ENCODE measurements around the gene CARD16.
A peak's percentile ranks its signal among the peaks of the same experiment; 100 is the strongest.

The CARD16 gene

DNA sequence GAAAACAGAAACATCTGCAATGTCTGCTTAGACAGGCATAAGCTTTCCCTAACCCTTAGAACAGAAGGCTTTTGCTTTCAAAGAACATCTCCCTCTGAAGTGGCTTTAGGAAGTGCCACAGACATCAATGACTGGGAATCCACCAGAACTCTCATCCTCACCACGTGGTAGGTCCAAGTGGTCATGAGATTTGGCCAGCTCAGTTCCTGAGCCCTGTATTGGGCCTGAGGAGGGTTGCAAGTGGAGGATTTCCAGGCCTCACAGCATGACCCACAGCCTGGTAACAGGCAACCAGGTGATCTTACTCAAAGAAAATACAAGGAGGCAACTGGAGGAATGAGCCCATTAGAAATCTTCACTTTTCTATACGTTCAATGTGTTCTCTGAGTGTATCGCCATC, 11.8 kb downstream of the CARD16 start:
- peaks cover 4% of the 10 kb centered on the region for H3K9me3 Mint-ChIP-seq (ENCODE audit: low read depth)
- H3K36me3 Mint-ChIP-seq: peaks cover 35% of the 10 kb centered on the region
- no peaks in the 10 kb centered on the region for H3K27me3 Mint-ChIP-seq
- H3K27ac Mint-ChIP-seq: peak overlapping the region; percentile 97
- peaks cover 62% of the 10 kb centered on the region for H3K4me1 Mint-ChIP-seq (ENCODE audit: low read depth)
- peak overlapping the region; percentile 95 for H3K4me3 Mint-ChIP-seq

DNA sequence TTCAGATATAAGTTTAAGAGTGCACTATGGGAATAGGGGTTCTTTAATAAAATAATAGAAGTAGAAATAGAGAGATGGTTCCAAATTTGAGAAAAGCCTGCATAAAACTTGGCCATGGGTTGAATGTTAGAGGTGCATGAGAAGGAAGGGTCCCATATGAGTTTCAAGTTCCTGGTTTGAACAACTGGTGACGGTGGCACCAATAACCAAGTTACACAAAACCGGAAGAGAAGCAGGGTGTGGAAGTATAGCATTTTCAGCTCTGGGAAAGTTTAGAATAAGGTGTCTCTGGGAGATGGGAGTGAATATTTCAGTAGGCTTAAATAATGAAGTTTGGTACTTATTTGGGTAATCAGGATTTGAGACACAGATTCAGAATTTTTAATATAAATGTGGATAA, 12.6 kb downstream of the CARD16 start:
- Mint-ChIP-seq H3K4me1 (ENCODE audit: low read depth) (peaks cover 65% of the 10 kb centered on the region), H3K36me3 (peaks cover 34% of the 10 kb centered on the region), H3K27ac (peak overlapping the region; percentile 36), H3K4me3 (peak overlapping the region; percentile 95), H3K27me3 (no peaks in the 10 kb centered on the region), H3K9me3 (ENCODE audit: low read depth) (peaks cover 4% of the 10 kb centered on the region)

DNA sequence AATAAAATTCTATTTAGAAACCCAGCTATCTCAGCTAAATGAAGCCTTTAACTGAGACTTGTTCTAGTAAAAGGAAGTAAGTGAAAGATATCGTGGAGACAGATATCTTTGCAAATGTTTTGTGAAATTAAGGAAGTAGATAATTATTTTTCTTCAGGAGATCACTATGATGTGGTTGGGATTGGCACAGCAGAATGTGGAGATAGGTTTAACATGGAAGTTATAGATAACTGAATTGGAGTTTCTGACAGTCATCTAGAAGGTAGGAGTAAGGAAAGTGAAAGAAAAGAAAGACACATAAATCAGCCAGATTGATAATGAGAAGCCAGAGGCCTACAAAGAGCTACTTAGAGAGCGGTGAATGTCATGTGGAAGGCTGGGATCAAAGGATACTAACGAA, 17.5 kb downstream of the CARD16 start:
- Mint-ChIP-seq H3K27me3 (no peaks in the 10 kb centered on the region), H3K27ac (peak overlapping the region; percentile 62), H3K36me3 (peaks cover 38% of the 10 kb centered on the region), H3K4me3 (peak overlapping the region; percentile 36), H3K4me1 (ENCODE audit: low read depth) (peaks cover 31% of the 10 kb centered on the region), H3K9me3 (ENCODE audit: low read depth) (no peaks in the 10 kb centered on the region)

DNA sequence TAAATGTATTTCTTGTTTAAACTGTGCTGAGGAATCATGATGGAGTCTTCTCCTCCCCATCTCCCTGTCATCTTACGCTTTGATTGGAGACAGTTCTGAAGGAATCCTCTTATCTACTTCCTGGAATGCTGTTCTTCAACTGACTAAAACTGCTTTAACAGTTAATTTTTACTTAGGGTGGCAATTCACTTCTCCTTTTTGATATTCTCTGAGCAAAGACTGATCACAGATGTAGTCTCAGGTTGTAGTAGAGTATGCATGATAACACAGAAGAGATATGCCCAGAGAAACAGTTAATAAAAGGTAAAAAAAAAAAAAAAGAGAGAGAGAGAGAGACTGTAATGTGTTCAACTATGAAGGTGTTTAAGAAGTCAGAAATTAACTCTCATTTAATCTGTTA, 20.7 kb downstream of the CARD16 start:
- no peak overlapping the region for H3K27ac Mint-ChIP-seq
- H3K36me3 Mint-ChIP-seq: peaks cover 22% of the 10 kb centered on the region
- no peak overlapping the region for H3K4me3 Mint-ChIP-seq
- no peaks in the 10 kb centered on the region for H3K27me3 Mint-ChIP-seq
- H3K4me1 Mint-ChIP-seq (ENCODE audit: low read depth): peaks cover 17% of the 10 kb centered on the region
- no peaks in the 10 kb centered on the region for H3K9me3 Mint-ChIP-seq (ENCODE audit: low read depth)

DNA sequence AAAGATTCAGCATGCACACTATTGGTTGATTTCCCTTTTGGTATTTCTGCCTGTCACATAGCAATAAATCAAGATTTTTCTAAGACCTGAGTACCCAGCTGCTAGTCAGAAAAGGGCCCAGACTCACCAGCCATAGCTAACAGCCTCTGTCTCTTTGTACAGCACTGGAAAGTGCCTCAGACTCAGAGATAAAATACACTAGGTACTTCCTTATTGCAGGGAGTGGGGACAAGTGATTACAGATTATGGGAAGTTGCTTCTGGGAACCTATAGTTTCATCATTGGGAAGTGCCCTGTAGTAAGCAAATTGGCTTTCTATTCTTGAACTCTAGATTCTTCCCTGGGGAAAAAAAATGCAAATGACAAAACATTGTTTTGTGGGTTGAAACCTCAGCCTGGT, 22.1 kb downstream of the CARD16 start, which contains the start of gene CASP5:
Gene CASP5 (minus strand): TSS at position 166 of the 400 bp plus-strand sequence. CDS start 32 bp downstream, at position 134.
- H3K27ac Mint-ChIP-seq: no peak within 1 kb of the TSS
- H3K4me3 Mint-ChIP-seq: no peak within 1 kb of the TSS
- no peaks in the 10 kb centered on the region for H3K27me3 Mint-ChIP-seq
- peaks cover 10% of the 10 kb centered on the region for H3K4me1 Mint-ChIP-seq (ENCODE audit: low read depth)
- peaks cover 15% of the 10 kb centered on the region for H3K36me3 Mint-ChIP-seq
- no peaks in the 10 kb centered on the region for H3K9me3 Mint-ChIP-seq (ENCODE audit: low read depth)

DNA sequence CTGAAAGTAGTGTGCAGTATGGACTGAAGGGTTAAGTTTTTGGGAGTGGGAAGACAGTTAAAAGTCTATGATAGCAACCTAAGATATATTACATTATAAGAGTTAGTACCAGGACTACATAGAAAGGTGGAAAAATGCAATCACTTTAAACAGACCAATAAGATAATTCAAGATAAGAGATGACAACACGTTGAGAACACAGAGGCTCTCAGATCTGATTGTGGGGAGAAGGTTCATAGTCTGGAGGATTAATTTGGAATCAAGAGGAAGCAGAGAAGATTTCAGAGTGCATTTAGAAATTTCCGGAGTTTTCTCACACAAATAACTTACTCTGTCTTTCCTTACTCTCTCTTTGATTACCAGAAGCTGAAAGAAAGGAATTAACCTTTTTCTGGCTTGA, 22.6 kb downstream of the CARD16 start:
- peaks cover 5% of the 10 kb centered on the region for H3K4me1 Mint-ChIP-seq (ENCODE audit: low read depth)
- peaks cover 11% of the 10 kb centered on the region for H3K36me3 Mint-ChIP-seq
- no peaks in the 10 kb centered on the region for H3K27me3 Mint-ChIP-seq
- H3K27ac Mint-ChIP-seq: no peak overlapping the region
- no peak overlapping the region for H3K4me3 Mint-ChIP-seq
- no peaks in the 10 kb centered on the region for H3K9me3 Mint-ChIP-seq (ENCODE audit: low read depth)

DNA sequence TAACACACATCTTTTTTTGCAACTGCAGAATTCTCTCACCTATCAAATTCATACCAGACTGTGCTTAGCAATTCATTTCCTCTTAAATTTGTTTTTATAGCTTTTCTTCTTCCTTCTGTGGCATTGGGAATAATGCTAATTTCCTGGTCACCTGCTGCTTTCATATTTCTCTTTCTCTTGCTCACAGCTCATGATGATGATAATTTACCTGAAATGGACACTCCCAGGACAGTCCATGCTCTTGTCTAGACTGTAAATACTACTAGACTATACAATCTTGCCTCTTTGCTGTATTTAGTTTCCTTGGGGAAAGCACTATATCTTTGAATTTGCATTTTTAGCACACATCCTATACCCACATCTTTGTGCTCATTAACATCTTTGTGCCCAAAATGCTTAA, 37.7 kb downstream of the CARD16 start:
- H3K4me1 Mint-ChIP-seq (ENCODE audit: low read depth): no peaks in the 10 kb centered on the region
- no peak overlapping the region for H3K4me3 Mint-ChIP-seq
- H3K9me3 Mint-ChIP-seq (ENCODE audit: low read depth): no peaks in the 10 kb centered on the region
- H3K27me3 Mint-ChIP-seq: no peaks in the 10 kb centered on the region
- H3K27ac Mint-ChIP-seq: no peak overlapping the region
- H3K36me3 Mint-ChIP-seq: no peaks in the 10 kb centered on the region

DNA sequence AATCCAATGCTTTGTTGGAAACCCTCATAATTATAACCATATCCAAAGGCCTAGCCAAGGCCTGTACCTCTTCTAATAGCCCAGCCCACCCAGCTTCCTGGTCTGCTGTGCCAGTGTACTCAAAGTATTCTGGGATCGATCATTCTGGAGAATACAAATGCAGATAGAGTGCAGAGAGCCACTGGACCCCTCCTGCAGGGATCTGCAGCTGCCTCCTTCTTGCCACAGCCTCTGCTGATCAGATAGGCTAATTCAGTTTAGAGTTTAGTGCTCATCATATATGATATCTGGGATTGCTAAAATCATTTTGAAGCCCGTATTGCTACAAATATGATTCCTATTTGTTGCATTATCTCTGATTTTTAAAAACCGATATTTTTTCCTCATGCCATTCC, 39.7 kb downstream of the CARD16 start:
- H3K4me3 Mint-ChIP-seq: no peak overlapping the region
- H3K9me3 Mint-ChIP-seq (ENCODE audit: low read depth): no peaks in the 10 kb centered on the region
- no peak overlapping the region for H3K27ac Mint-ChIP-seq

DNA sequence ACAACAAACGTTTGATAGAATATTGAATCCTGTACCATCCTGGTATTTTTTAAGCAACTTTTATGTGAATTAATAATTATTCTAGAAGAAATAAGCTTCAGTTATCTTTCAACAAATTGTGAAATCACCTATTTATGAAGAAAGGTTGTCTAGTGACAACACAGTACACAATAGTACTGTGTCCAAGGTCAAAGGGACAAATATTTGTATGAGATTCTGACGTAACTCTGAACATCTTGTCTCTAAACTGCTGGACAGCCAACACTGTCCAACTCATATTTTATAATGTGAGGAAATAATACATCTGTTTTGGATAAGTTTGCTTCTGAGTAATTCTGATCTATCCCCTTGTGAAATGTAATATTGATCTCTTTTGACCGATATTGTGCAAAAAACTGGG, 41.1 kb downstream of the CARD16 start:
- Mint-ChIP-seq H3K27ac (no peak overlapping the region), H3K4me1 (ENCODE audit: low read depth) (peaks cover 5% of the 10 kb centered on the region), H3K36me3 (no peaks in the 10 kb centered on the region), H3K4me3 (no peak overlapping the region), H3K9me3 (ENCODE audit: low read depth) (no peaks in the 10 kb centered on the region), H3K27me3 (no peaks in the 10 kb centered on the region)

More for the DNA sequence above, 39.7 kb downstream of the CARD16 start:
- Mint-ChIP-seq H3K27me3 (no peaks in the 10 kb centered on the region), H3K4me1 (ENCODE audit: low read depth) (peaks cover 5% of the 10 kb centered on the region), H3K36me3 (no peaks in the 10 kb centered on the region)

DNA sequence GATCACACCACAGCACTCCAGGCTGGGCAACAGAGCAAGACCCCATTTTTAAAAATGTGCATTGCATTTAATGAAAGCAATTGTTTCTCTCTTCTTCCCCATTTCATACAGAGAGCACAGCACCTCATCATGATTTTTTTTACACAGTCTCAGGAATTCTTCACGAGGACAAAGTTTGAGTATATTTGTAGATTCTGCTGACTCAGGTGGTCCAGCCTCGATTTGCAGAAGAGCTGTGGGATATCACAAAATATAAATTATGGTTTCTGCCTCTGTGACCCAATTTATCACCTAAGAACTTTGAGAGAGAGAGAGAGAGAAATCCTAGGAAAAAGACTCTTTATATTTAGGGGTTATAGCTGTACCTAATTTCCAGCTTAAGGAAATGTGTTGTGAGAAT, 42.0 kb downstream of the CARD16 start:
- no peaks in the 10 kb centered on the region for H3K9me3 Mint-ChIP-seq (ENCODE audit: low read depth)
- H3K4me1 Mint-ChIP-seq (ENCODE audit: low read depth): peaks cover 5% of the 10 kb centered on the region
- no peak overlapping the region for H3K27ac Mint-ChIP-seq
- no peaks in the 10 kb centered on the region for H3K27me3 Mint-ChIP-seq
- no peak overlapping the region for H3K4me3 Mint-ChIP-seq
- H3K36me3 Mint-ChIP-seq: no peaks in the 10 kb centered on the region

DNA sequence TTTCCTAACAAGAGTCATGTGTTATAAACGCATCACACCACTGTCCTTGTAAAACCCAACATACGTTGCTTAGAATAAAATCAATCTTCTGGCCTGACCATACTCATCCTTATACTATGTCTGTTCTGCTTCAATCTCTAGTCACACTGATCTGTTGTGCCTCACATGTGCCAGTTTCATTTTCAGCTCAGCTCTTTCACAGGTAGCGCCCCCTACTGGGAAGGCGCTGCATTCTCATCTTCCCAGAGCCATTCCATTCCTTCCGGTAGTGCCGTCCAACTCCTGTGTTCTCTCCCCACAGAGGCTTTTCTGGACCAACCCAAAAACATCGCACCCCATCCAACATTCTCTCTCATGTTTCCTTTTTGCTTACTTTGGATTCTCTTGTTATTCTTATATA, 44.3 kb downstream of the CARD16 start:
- H3K4me1 Mint-ChIP-seq (ENCODE audit: low read depth): peaks cover 5% of the 10 kb centered on the region
- no peak overlapping the region for H3K27ac Mint-ChIP-seq
- H3K4me3 Mint-ChIP-seq: no peak overlapping the region
- H3K9me3 Mint-ChIP-seq (ENCODE audit: low read depth): no peaks in the 10 kb centered on the region
- H3K36me3 Mint-ChIP-seq: no peaks in the 10 kb centered on the region
- H3K27me3 Mint-ChIP-seq: no peaks in the 10 kb centered on the region

DNA sequence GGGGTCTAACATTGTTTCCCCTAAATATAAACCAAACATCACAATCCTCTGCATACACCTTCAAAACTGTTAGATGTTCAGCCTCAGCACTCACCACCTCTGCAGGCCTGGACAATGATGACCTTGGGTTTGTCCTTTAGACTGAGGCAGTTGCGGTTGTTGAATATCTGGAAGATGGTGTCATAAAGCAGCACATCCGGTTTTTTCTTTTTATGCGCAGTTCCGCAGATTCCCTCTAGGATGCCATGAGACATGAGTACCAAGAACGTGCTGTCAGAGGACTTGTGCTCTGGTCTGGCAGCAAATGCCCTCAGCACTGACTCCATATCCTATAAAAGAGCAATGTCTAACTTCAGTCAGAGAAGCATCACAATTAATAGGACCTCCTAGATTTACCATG, 45.0 kb downstream of the CARD16 start:
- Mint-ChIP-seq H3K36me3 (no peaks in the 10 kb centered on the region), H3K4me1 (ENCODE audit: low read depth) (peaks cover 5% of the 10 kb centered on the region), H3K27me3 (no peaks in the 10 kb centered on the region)

DNA sequence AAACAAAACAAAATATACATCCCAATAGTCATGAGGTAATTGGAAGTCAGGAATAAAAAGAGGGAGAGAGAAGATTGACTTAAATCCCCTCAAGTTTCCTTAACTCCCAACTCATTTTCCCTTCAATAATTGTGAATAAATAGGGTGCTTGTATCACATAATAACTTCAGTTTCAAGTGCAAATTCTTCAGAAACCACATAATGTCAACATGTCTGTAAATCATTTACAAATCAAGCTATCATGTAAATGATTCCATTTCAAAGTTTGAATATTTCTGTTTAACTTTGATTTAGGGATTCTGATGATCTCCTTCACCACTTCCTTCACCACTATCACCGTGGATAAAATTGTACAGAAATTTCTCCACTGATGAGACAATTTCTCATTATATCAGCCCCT, 45.4 kb downstream of the CARD16 start:
- no peaks in the 10 kb centered on the region for H3K36me3 Mint-ChIP-seq
- H3K9me3 Mint-ChIP-seq (ENCODE audit: low read depth): no peaks in the 10 kb centered on the region
- H3K4me3 Mint-ChIP-seq: no peak overlapping the region
- H3K4me1 Mint-ChIP-seq (ENCODE audit: low read depth): peaks cover 7% of the 10 kb centered on the region
- no peak overlapping the region for H3K27ac Mint-ChIP-seq
- H3K27me3 Mint-ChIP-seq: no peaks in the 10 kb centered on the region

More for the DNA sequence above, 45.0 kb downstream of the CARD16 start:
- Mint-ChIP-seq H3K9me3 (ENCODE audit: low read depth) (no peaks in the 10 kb centered on the region), H3K4me3 (no peak overlapping the region), H3K27ac (no peak overlapping the region)

DNA sequence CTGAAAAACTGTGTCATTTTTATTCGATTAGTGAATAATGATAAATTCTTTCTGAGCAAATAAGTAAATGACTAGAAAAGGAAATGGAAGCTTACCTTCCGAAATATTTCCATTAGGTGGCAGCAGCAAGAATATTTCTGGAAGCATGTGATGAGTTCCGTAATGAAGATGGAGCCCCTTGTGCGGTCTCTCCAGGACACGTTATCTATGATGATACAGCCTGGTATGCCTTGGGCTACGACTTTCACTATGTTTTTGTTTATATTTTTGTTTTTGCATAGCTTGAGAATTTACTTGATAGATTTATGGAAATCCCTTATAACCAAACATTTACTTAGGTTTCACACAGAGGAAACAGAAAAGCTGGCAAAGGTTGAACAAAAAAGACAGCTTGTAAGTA, 47.8 kb downstream of the CARD16 start:
- no peaks in the 10 kb centered on the region for H3K36me3 Mint-ChIP-seq
- peaks cover 11% of the 10 kb centered on the region for H3K4me1 Mint-ChIP-seq (ENCODE audit: low read depth)
- no peak overlapping the region for H3K27ac Mint-ChIP-seq
- no peaks in the 10 kb centered on the region for H3K9me3 Mint-ChIP-seq (ENCODE audit: low read depth)
- no peak overlapping the region for H3K4me3 Mint-ChIP-seq
- no peaks in the 10 kb centered on the region for H3K27me3 Mint-ChIP-seq

DNA sequence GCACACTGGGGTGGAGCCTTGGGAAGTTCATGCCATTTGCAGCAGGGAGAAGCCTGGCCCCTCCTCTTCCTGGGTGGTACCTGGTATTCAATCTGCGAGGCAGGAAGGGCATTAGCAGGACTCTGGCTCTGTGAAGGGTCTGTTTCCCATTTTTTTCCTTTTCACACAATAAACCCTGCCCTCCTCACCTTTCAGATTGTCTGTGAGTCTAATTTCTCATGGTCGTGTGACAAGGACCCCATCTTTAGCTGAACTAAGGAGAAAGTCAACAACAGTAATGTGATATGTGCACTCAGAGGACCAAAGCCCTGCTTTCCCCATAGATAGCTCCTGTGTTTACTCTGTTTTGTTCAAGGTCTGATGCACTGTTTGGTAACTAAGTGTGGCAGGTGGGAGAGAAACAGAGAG, 50.1 kb downstream of the CARD16 start:
- H3K4me3 Mint-ChIP-seq: no peak overlapping the region
- H3K27ac Mint-ChIP-seq: no peak overlapping the region
- H3K27me3 Mint-ChIP-seq: no peaks in the 10 kb centered on the region
- H3K36me3 Mint-ChIP-seq: no peaks in the 10 kb centered on the region
- no peaks in the 10 kb centered on the region for H3K9me3 Mint-ChIP-seq (ENCODE audit: low read depth)
- H3K4me1 Mint-ChIP-seq (ENCODE audit: low read depth): peaks cover 6% of the 10 kb centered on the region

DNA sequence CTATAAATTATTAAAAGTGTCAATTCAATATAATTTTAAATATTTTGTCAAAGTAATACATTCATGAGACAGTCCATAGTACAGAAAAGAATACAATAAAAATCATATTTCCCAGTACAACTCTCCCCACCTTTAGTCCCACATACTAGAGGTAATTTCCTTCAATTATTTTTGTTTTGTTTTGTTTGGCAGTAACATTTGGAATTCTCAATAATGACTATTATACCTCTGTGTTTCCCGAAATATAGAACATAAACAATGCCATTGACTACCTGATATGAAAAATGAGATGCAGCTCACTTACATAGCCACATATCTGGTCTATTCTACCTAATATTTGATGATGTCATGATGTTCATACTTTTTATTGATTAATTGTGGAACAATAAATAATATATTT, 52.4 kb downstream of the CARD16 start:
- Mint-ChIP-seq H3K4me3 (no peak overlapping the region), H3K36me3 (no peaks in the 10 kb centered on the region), H3K27me3 (no peaks in the 10 kb centered on the region), H3K9me3 (ENCODE audit: low read depth) (peaks cover 7% of the 10 kb centered on the region), H3K27ac (no peak overlapping the region), H3K4me1 (ENCODE audit: low read depth) (peaks cover 6% of the 10 kb centered on the region)
